ENCODE measurements around the gene MLST8.
A peak's percentile ranks its signal among the peaks of the same experiment; 100 is the strongest.

The MLST8 gene

GRCh38 chr16:2204416-2205103 is 694 bp upstream of the MLST8 start:
- Histone ChIP-seq H3K27ac (peak overlapping the region in 20 of 21 experiments; percentile 91 to 100 (median 99)), H3K4me3 (peak overlapping the region; percentile 56 to 82 (median 73))

- peak overlapping the region; percentile 27 to 100 (median 99) for H3K27ac ChIP-seq
- peak overlapping the region; percentile 56 to 82 (median 73) for H3K4me3 ChIP-seq
These were observed 686 bp downstream of the MLST8 start for GRCh38 chr16:2205967-2206313.

DNA sequence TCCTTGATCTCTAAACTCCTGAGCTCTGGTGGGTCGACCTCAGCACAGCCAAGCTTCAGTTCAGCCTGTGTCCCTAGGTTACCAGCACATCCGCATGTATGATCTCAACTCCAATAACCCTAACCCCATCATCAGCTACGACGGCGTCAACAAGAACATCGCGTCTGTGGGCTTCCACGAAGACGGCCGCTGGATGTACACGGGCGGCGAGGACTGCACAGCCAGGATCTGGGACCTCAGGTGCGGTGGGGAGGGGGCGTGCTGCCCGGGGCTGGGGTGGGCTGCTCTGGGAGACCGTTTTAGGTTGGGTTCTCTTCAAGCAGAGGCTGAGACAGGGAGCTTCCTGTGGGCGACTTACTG is 1.1 kb downstream of the MLST8 start:
- H3K4me3 ChIP-seq: peak overlapping the region; percentile 56 to 82 (median 73)
- peak overlapping the region in 15 of 21 experiments; percentile 91 to 100 (median 98) for H3K27ac ChIP-seq

GRCh38 chr16:2206780-2207433 is 1.7 kb downstream of the MLST8 start:
- Histone ChIP-seq H3K4me3 (no peak overlapping the region), H3K27ac (peak overlapping the region in 3 of 21 experiments; percentile 96 to 99 (median 98))

DNA sequence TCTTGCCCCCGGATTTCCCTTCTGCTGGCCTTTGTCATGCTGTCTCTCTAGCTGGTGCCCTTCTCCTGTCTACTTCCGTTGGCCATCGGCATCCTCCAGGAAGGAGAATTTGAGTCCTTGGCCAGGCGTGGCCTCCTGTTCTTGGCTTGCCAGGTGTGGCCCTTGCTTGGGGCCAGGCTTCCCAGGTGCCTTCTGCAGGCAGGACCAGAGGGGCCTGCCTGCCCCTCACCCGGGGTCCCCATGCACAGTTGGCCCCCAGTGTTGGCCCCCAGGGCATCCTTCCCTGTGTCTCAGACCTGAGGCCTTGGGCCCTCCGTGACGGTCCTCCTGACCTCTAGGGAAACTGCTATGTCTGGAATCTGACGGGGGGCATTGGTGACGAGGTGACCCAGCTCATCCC is 2.6 kb downstream of the MLST8 start:
- Histone ChIP-seq H3K27ac (no peak overlapping the region), H3K4me3 (no peak overlapping the region)

DNA sequence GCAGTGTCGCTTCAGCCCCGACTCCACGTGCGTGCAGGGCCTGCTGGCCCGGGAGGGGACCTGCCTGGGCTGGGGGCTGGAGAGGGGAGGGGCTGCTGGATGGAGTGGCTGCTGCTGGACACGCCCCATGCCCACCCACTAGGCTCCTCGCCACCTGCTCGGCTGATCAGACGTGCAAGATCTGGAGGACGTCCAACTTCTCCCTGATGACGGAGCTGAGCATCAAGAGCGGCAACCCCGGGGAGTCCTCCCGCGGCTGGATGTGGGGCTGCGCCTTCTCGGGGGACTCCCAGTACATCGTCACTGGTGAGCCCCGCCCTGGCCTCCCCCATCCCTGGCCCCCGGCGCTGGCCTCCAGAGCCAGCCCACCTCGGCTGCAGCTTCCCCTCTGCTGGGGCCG is 3.1 kb downstream of the MLST8 start:
- Histone ChIP-seq H3K27ac (no peak overlapping the region), H3K4me3 (no peak overlapping the region)

DNA sequence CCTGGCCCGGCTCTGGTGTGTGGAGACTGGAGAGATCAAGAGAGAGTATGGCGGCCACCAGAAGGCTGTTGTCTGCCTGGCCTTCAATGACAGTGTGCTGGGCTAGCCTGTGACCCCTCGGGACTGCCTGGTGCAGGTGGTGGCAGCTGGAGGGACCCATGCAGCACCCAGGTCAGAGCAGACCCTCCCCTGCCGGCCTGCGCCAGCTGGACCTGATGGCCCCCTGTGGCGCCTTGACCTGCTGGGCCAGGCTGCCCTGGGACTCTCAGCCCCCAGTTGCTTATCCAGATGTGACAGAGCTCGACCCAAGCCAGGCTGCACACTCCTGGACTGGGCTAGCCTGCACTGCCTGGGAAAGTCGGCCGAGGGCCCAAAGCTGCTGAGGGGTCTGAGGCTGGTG is 3.5 kb downstream of the MLST8 start:
- Histone ChIP-seq H3K4me3 (no peak overlapping the region), H3K27ac (no peak overlapping the region)

DNA sequence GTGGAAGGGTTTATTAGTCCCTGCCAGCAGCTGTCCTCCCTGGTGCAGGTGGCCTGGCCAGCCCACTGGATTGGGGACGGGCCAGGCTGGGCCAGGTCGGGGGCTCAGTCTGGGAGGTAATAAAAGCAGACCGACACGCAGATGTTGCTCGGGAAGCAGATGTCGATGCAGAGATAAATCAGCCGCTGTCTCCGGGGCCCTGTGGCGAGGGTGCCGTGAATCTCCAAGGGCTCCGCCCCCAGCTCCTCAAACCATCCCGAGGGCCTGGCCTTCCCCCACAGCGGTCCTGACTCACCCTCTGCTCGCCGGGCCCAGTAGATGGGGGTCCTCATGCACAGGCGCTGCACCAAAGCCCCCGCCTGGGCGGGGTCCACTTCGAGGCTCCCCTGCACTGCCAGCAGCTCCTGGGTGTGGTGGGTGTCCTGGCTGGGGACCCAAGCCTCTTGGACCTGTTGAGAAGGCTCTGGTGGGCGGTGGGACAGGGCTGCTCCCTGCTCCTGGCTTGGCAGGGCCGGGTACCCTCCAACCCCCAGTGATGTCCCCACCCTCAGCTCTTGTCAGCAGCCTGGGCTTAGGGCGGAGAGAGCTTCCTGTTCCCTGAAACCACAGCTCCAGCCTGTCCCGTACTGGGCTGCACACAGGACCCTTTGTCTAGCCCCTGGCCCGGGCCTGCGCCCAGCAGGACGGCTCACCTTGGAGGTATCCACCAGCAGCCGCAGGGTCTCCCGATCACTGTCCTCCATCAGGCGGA is 4.2 kb downstream of the MLST8 start:
- Histone ChIP-seq H3K4me3 (no peak overlapping the region), H3K27ac (no peak overlapping the region)

DNA sequence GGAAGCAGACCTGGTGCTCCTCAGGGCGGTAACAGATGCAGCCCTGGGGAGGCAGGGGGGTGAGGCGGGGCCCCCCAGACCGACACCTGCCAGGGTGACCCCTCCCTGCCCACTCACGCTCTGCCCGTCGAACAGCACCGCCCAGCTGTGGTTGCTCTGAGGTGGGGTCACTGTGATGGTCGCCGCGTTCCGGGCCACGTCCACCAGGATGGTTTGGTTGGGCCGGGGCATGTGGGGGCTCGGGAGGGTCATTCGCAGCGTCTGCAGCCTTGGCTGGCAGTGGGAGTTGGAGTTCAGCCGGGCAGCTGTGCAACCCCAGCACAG is 4.7 kb downstream of the MLST8 start:
- no peak overlapping the region for H3K4me3 ChIP-seq
- no peak overlapping the region for H3K27ac ChIP-seq

DNA sequence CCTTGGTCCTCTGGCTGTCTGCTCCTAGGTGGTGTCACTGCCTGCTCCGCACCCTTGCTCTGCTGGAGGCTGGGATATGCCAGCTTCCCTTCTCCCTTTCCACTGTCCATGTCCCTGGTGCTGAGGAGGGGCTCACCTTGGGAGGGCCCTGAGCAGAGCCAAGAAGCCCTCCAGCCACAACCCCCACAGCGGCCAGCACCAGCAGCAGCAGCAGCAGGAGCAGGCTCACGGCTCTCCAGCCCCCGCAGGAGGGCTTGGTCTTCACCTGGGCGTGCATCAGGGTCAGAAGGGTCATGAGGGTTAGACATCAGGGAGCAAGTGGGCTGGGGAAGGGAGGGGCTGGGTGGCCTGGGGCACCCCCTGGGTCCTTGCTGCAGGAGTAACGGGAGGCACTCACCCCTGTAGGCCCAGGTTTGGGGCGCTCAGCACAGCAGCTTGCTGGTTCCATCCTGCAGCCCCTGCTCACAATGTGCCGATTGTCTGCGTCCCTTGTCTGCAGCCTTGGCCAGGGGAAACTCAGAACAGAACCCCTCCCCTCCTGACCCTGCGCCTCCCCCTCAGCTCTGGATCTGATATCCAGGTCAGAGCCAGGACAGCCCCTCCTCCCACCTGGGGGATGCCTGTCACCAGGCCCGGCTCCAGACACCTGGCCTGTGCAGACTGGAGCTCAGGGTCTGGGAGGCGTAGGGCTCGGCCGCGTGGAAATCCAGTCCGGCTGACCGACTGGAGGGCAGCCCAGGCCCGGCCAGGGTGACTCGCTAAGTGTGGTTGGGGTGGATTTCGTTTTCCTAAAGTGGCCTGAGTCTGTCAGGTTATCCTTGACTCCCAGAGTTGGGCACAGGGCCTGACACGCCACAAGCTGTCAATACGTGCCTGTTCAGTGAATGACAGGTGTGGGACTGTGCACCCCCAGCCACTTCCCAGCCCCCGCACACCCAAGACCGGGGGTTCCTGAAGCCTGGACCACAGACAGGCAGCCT is 5.4 kb downstream of the MLST8 start, which contains the start of gene BRICD5:
TSS of gene BRICD5 (minus strand) at position 478 of the 980 bp plus-strand sequence. CDS start at position 448, 30 bp downstream.
- H3K4me3 ChIP-seq: no peak within 1 kb of the TSS
- no peak within 1 kb of the TSS for H3K27ac ChIP-seq

- Histone ChIP-seq H3K27ac (peak overlapping the region in 1 of 21 experiments; percentile 5), H3K4me3 (no peak overlapping the region)
These were observed 6.7 kb downstream of the MLST8 start for GRCh38 chr16:2211923-2212347.

- H3K27ac ChIP-seq: peak overlapping the region in 5 of 21 experiments; percentile 5 to 83 (median 26)
- H3K4me3 ChIP-seq: peak overlapping the region in 4 of 7 experiments; percentile 58 to 85 (median 73)
These were observed 7.4 kb downstream of the MLST8 start for GRCh38 chr16:2212362-2213324.

- H3K4me3 ChIP-seq: peak overlapping the region; percentile 58 to 85 (median 77)
- H3K27ac ChIP-seq: peak overlapping the region; percentile 6 to 84 (median 75)
These were observed 8.8 kb downstream of the MLST8 start for GRCh38 chr16:2213817-2214718.

DNA sequence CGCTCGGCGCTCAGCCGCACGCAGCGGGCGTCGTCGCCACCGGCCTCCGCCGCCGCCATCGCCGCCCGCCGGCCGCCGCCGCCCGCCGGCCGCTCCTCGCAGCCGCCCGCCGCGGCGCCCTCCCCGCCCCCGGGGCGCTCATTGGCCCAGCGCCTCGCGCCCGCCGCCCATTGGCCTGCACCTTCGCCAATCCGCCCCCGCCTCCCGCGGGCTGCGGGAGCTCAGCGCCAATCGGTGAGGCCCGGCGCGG is 9.4 kb downstream of the MLST8 start, which contains the start of gene PGP:
TSS of gene PGP (minus strand) at position 122 of the 250 bp plus-strand sequence. CDS start at position 59, 63 bp downstream.
- H3K4me3 ChIP-seq: peak within 1 kb of the TSS; percentile 58 to 85 (median 78)
- H3K27ac ChIP-seq: peak within 1 kb of the TSS; percentile 48 to 92 (median 84)

DNA sequence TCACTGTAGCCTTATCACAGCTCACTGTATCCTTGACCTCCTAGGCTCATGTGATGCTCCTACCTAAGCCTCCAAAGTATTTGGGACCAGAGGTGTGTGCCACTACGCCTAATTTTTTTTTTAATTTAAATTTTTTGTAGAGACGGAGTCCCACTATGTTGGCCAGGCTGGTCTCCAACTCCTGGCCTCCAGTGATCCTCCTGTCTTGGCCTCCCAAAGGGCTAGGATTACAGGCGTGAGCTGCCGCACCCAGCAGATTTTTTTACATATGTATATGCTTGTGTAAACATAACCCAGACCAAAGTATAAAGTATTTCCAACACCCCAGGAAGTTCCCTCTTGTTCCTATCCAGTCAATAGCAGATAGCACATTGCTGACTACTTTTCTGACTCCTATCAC is 11.1 kb downstream of the MLST8 start:
- Histone ChIP-seq H3K4me3 (no peak overlapping the region), H3K27ac (no peak overlapping the region)

GRCh38 chr16:2223221-2223941 is 18.1 kb downstream of the MLST8 start, which contains the start of gene E4F1:
Gene E4F1 (plus strand): TSS chr16:2223591. CDS start chr16:2223614, 23 bp downstream.
- Histone ChIP-seq H3K27ac (peak within 1 kb of the TSS; percentile 71 to 96 (median 89)), H3K4me3 (peak within 1 kb of the TSS; percentile 84 to 100 (median 98))

Measured in skin epidermis (tissue), 12 donors.